ENCODE results near the gene GRN.
A peak's percentile ranks its signal among the peaks of the same experiment; 100 is the strongest.
"Not testable (repeated sequence)": the region's sequence is repeated elsewhere in the genome, so short reads cannot be mapped to it uniquely, and the experiment has no call there.

Gene GRN

DNA sequence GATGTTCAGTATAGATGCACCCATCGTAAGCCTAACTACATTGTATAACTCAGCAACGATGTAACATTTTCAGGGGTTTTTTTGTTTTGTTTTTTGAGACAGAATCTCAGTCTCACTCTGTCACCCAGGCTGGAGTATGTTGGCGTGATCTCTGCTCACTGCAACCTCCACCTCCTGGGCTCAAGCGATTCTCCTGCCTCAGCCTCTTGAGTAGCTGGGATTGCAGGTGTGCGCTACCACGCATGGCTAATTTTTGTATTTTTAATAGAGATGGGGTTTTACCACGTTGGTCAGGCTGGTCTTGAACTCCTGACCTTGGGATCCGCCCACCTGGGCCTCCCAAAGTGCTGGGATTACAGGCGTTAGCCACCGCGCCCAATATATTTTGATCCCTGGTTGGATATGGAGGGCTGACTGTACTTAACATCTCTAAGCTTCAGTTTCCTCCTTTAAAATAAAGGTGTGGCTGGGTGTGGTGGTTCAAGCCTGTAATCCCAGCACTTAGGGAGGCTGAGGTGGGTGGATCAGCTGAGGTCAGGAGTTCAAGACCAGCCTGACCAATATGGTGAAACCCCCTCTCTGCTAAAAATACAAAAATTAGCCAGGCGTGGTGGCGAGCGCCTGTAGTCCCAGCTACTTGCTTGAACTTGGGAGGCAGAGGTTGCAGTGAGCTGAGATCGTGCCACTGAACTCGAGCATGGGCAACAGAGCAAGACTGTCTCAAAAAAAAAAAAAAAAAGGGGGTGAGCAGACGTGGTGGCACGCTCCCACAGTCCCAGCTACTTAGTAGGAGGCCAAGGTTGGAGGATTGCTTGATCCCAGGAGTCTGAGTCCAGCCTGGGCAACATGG lies 2.3 kb downstream of the GRN start:
- H3K27ac Mint-ChIP-seq, H3K4me3 Mint-ChIP-seq: not testable (repeated sequence)
- H3K4me1 Mint-ChIP-seq (ENCODE audit: low read depth) = peaks cover 14% of the 10 kb centered on the region

DNA sequence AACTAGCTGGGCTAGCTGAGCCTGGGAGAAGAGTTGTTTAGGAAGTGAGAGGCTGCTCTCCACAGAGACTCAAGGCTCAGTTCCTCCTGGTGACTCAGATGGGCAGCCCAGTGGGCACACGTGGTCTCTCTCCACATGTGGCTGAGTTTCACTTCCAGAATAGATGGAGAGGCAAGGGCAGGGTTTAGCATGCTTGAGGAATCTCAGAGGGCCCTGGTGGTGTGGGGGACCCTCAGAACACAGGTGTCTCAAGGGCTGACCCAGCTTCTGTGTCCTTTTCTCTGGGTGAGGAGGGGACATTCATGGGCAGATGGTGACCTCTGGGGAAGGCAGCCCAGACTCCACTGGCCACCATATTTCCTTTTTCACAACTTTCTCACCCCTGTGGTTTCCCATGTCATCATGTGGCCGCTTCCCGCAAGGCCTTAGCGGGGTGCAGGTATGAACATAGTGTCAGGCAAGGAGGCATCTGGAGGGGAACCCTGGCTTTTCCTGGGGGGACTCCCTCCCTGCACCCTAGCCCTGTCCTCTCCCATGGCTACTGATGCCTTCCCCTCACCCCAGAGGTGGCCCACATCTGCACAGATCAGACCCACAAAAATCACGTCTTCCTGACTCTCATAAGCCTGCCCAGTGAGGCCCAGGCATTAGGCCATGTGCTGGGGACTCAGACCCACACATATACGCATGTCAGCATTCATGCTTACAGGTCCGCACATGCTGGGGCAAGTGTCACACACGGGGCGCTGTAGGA lies 3.3 kb downstream of the GRN start:
- Mint-ChIP-seq H3K36me3 (no peaks in the 10 kb centered on the region), H3K27me3 (no peaks in the 10 kb centered on the region), H3K9me3 (ENCODE audit: low read depth) (no peaks in the 10 kb centered on the region), H3K4me3 (no peak overlapping the region), H3K27ac (peak overlapping the region; percentile 23), H3K4me1 (ENCODE audit: low read depth) (peaks cover 14% of the 10 kb centered on the region)

More for the DNA sequence above, 2.3 kb downstream of the GRN start:
- not testable (repeated sequence) for H3K9me3 Mint-ChIP-seq (ENCODE audit: low read depth); H3K27me3 Mint-ChIP-seq; H3K36me3 Mint-ChIP-seq

DNA sequence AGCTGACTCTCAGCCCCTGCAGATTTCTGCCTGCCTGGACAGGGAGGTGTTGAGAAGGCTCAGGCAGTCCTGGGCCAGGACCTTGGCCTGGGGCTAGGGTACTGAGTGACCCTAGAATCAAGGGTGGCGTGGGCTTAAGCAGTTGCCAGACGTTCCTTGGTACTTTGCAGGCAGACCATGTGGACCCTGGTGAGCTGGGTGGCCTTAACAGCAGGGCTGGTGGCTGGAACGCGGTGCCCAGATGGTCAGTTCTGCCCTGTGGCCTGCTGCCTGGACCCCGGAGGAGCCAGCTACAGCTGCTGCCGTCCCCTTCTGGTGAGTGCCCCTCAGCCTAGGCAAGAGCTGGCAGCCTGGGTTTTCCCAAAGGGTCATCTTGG lies 3.9 kb downstream of the GRN start:
- H3K4me3 Mint-ChIP-seq = no peak overlapping the region
- H3K9me3 Mint-ChIP-seq (ENCODE audit: low read depth) = no peaks in the 10 kb centered on the region

DNA sequence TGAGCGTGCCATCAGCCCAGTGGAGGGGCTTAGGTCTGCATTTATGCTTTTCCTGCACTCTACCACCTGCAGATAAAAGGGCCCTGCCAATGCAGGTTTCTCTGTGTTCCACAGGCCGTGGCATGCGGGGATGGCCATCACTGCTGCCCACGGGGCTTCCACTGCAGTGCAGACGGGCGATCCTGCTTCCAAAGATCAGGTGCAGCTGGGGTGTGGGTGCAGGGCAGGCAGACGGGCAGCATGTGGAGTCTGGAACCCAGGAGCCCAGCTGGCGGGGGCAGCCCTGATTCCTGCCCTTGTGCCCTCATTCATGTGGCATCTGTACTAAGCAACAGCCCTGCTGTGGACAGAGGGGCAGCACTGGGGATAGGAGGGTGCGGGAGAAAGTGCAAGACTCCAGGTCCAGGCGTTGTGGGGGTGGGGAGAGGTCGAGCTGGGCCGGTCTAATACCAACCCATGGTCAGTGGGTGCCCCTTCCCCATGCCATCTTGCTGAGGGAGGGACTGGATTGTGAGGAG lies 4.5 kb downstream of the GRN start:
- no peak overlapping the region for H3K4me3 Mint-ChIP-seq
- H3K27ac Mint-ChIP-seq = no peak overlapping the region
- H3K4me1 Mint-ChIP-seq (ENCODE audit: low read depth) = peaks cover 14% of the 10 kb centered on the region
- no peaks in the 10 kb centered on the region for H3K36me3 Mint-ChIP-seq
- H3K9me3 Mint-ChIP-seq (ENCODE audit: low read depth) = no peaks in the 10 kb centered on the region
- H3K27me3 Mint-ChIP-seq = no peaks in the 10 kb centered on the region

More for the DNA sequence above, 3.9 kb downstream of the GRN start:
- H3K36me3 Mint-ChIP-seq = no peaks in the 10 kb centered on the region
- no peaks in the 10 kb centered on the region for H3K27me3 Mint-ChIP-seq
- peaks cover 14% of the 10 kb centered on the region for H3K4me1 Mint-ChIP-seq (ENCODE audit: low read depth)
- peak overlapping the region; percentile 23 for H3K27ac Mint-ChIP-seq

DNA sequence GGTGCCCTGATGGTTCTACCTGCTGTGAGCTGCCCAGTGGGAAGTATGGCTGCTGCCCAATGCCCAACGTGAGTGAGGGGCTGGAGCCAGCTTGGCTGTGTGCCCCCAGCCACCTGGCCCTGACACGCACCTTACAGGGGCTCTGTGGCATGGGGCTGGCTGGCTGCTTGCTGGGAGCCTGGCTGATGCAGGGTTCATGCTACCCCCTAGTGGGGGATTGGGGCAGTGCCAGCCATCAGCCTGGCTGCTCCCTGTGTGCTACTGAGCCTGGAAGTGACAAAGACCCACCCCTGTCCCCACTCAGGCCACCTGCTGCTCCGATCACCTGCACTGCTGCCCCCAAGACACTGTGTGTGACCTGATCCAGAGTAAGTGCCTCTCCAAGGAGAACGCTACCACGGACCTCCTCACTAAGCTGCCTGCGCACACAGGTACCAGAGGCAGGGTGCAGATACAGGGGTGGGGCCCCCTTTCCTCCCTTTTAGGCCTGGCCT lies 5.7 kb downstream of the GRN start:
- Mint-ChIP-seq H3K27ac (no peak overlapping the region), H3K4me1 (ENCODE audit: low read depth) (peaks cover 7% of the 10 kb centered on the region), H3K4me3 (no peak overlapping the region), H3K9me3 (ENCODE audit: low read depth) (no peaks in the 10 kb centered on the region), H3K36me3 (no peaks in the 10 kb centered on the region), H3K27me3 (no peaks in the 10 kb centered on the region)

DNA sequence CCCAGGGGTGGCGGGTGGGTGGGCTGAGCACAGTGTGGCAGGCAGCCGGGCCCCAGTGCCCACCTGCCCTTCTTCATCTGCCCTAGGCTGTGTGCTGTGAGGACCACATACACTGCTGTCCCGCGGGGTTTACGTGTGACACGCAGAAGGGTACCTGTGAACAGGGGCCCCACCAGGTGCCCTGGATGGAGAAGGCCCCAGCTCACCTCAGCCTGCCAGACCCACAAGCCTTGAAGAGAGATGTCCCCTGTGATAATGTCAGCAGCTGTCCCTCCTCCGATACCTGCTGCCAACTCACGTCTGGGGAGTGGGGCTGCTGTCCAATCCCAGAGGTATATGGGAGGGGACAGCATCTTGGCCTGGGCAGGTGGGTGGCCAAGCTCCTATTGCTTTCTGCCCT lies 6.4 kb downstream of the GRN start:
- Mint-ChIP-seq H3K4me3 (no peak overlapping the region), H3K27ac (no peak overlapping the region), H3K9me3 (ENCODE audit: low read depth) (no peaks in the 10 kb centered on the region), H3K4me1 (ENCODE audit: low read depth) (peaks cover 2% of the 10 kb centered on the region), H3K27me3 (no peaks in the 10 kb centered on the region), H3K36me3 (no peaks in the 10 kb centered on the region)

DNA sequence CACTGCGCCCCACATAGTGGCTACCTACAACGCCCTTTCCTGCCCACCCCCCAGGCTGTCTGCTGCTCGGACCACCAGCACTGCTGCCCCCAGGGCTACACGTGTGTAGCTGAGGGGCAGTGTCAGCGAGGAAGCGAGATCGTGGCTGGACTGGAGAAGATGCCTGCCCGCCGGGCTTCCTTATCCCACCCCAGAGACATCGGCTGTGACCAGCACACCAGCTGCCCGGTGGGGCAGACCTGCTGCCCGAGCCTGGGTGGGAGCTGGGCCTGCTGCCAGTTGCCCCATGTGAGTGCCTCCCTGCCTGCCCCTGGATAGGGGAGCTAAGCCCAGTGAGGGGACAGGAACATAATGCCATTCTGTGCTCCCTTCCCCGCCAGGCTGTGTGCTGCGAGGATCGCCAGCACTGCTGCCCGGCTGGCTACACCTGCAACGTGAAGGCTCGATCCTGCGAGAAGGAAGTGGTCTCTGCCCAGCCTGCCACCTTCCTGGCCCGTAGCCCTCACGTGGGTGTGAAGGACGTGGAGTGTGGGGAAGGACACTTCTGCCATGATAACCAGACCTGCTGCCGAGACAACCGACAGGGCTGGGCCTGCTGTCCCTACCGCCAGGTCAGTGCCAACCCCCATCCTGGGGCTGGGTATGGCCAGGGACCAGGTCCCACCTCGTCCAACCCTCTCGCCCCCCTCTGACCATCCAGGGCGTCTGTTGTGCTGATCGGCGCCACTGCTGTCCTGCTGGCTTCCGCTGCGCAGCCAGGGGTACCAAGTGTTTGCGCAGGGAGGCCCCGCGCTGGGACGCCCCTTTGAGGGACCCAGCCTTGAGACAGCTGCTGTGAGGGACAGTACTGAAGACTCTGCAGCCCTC lies 7.1 kb downstream of the GRN start:
- Mint-ChIP-seq H3K36me3 (no peaks in the 10 kb centered on the region), H3K9me3 (ENCODE audit: low read depth) (no peaks in the 10 kb centered on the region), H3K27me3 (no peaks in the 10 kb centered on the region), H3K4me1 (ENCODE audit: low read depth) (peaks cover 2% of the 10 kb centered on the region), H3K27ac (no peak overlapping the region), H3K4me3 (peak overlapping the region; percentile 68)

DNA sequence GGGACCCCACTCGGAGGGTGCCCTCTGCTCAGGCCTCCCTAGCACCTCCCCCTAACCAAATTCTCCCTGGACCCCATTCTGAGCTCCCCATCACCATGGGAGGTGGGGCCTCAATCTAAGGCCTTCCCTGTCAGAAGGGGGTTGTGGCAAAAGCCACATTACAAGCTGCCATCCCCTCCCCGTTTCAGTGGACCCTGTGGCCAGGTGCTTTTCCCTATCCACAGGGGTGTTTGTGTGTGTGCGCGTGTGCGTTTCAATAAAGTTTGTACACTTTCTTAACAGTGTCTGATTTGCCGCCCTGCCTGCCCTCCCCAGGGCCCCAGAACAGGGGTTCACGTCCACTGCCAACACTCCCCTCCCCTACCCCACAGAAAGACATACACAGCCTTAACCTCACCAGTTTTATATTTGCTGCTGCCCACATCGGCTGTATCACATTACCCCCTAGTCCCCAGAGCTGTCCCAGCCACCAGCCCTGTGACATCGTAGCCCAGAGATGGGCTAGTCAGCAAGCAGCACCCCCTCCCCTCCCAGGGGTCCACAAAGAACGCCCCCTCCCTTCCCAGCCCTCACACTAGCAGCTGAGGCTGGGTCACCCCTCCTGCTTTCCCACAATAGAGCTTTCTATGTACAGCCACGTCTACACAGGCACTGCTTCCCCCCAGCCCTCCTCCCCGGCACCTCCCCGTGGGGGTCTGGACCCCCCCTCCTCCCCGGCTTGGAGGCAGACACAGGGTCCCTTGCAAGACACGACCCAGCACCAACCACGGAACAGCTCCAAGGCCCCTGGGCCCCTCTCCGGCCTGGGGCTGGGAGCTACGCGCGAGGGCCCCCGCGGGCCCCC lies 7.9 kb downstream of the GRN start:
- no peaks in the 10 kb centered on the region for H3K27me3 Mint-ChIP-seq
- H3K4me1 Mint-ChIP-seq (ENCODE audit: low read depth) = peaks cover 2% of the 10 kb centered on the region
- H3K27ac Mint-ChIP-seq = no peak overlapping the region
- no peaks in the 10 kb centered on the region for H3K36me3 Mint-ChIP-seq
- H3K9me3 Mint-ChIP-seq (ENCODE audit: low read depth) = no peaks in the 10 kb centered on the region
- H3K4me3 Mint-ChIP-seq = peak overlapping the region; percentile 68

DNA sequence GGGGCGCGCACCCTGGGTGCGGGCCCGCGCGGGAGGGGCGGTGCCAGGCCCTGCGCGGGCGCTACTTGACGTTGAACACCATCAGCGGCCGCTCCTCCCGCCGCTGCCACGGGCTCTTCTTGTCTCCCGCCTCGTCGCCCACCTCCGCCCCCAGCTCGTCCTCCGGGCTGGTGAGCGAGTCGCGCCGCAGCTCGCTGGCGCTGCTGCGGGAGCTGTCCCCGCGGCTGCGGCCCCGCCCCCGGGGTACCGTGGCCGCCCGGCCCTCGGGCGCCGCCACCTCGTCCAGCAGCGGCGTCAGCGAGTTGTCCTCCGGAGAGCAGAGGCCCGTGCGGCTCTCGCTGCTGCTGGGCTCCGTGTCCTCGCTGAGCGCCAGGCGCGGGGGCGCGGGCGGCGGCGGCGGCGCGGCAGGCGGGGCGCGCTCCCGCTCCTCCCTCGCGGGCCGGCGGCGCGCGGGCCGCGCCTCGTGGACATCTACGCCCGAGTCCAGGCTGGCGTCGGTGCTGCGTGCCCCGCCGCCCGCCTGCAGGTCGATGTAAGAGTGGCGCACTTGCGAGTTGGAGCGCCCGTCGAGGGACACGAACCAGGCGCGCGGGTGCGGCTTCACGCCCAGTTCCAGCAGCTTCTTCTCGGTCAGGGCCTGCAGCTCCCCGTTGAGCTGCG lies 8.7 kb downstream of the GRN start:
- peak overlapping the region; percentile 73 for H3K4me3 Mint-ChIP-seq
- no peaks in the 10 kb centered on the region for H3K36me3 Mint-ChIP-seq

DNA sequence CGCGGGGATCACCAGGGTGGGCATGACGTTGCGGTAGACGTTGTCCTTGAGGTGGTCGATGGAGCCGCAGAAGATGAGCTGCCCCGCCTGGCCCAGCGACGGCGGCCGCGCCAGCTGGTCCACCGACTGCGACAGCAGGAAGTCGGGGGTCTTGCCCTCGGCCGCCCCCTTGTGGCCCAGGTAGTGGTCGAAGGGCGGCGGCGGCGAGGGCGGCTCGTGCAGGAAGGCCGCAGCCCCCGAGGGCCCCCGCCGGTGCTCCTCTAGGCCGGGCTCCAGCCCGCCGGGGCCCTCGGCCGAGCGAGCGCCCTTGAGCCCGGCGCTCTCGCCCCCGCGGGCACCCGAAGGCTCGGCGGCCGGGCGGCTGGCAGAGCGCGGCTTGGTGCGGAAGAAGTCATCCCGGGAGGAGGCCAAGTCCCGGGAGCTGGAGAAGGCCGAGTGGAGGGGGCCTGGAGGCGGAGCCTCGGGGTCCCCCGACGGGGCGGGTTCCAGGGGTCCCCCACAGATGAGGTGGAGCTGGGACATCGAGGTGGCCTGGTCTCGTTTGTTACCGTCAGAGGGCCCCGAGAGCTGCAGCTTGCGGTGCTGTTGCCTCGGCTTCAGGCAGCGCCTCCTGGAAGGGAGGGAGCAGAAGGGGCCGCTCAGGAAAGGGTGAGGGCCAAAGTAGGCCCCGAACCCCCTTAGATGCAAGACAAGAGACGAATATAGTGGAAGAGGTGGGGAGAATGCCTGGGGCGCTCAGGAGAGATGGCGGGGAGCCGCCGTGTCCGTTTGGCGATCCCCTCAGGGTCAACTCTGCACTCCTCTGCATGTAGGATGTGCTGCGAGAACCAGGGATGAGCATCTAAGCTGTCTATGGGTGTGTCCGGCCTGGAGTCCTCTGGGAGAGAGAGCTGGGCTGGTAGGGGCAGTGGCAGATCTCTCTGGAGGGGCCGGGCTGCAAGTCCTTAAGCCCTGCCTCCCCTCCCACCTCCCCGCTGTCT lies 9.8 kb downstream of the GRN start:
- H3K4me3 Mint-ChIP-seq = peak overlapping the region; percentile 42
- no peak overlapping the region for H3K27ac Mint-ChIP-seq

More for the DNA sequence above, 8.7 kb downstream of the GRN start:
- peaks cover 3% of the 10 kb centered on the region for H3K4me1 Mint-ChIP-seq (ENCODE audit: low read depth)
- no peaks in the 10 kb centered on the region for H3K9me3 Mint-ChIP-seq (ENCODE audit: low read depth)
- no peak overlapping the region for H3K27ac Mint-ChIP-seq
- H3K27me3 Mint-ChIP-seq = no peaks in the 10 kb centered on the region

DNA sequence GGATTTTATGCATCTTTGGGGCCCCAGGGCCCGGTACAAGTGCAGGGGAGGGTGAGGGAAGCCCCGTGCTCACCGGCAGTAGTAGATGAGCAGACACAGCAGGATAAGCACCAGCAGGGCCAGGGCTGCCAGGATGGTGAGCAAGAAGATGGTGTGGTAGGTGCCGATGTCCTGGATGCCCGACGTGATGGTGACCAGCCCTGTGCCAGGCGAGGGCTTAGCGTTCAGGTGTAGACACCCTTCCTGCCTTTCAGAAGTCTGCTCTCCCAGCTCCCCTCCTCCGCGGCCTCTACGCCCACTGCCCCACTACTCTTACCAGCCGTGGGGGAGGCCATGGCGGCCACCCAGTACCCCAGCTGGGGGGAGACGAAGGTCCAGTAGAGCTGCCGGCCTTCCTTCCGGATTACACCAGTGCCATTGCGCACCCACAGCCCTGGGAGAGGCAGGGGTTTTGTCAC lies 10.6 kb downstream of the GRN start:
- no peaks in the 10 kb centered on the region for H3K36me3 Mint-ChIP-seq
- H3K27ac Mint-ChIP-seq = no peak overlapping the region
- H3K27me3 Mint-ChIP-seq = no peaks in the 10 kb centered on the region
- H3K4me1 Mint-ChIP-seq (ENCODE audit: low read depth) = peaks cover 8% of the 10 kb centered on the region
- H3K4me3 Mint-ChIP-seq = no peak overlapping the region
- H3K9me3 Mint-ChIP-seq (ENCODE audit: low read depth) = no peaks in the 10 kb centered on the region

More for the DNA sequence above, 9.8 kb downstream of the GRN start:
- Mint-ChIP-seq H3K9me3 (ENCODE audit: low read depth) (no peaks in the 10 kb centered on the region), H3K27me3 (no peaks in the 10 kb centered on the region), H3K36me3 (no peaks in the 10 kb centered on the region), H3K4me1 (ENCODE audit: low read depth) (peaks cover 9% of the 10 kb centered on the region)

DNA sequence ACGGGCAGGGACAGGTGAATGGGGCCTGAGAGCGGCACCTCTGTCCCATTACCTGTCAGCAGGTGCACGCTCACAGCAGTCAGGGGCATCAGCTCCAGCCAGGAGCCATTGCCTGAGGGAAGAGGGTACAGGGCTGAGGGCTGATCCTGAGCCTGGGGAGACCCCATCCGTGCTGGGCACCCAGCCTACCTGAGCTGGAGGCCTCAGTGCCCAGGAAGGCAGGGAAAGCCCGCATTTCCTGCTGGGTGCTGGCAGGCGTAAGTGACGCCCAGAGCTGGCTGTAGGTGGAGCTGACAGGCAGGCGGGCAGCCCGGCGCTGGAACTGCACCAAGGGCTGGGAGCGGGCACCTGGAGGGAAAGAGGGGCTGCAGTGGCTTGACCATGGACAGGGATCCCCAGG lies 11.1 kb downstream of the GRN start:
- Mint-ChIP-seq H3K9me3 (ENCODE audit: low read depth) (no peaks in the 10 kb centered on the region), H3K27ac (no peak overlapping the region), H3K27me3 (no peaks in the 10 kb centered on the region), H3K4me3 (no peak overlapping the region), H3K4me1 (ENCODE audit: low read depth) (peaks cover 7% of the 10 kb centered on the region), H3K36me3 (no peaks in the 10 kb centered on the region)
